Activated naive CD4-positive, alpha-beta T cell treated with anti-CD3 and anti-CD28 coated beads, Interleukin-2, amount 50 U/mL, for 16 hours (primary cell): ENCODE results near the gene ENDOV.

Experiments used
- DNase-seq: peaks from one replicate; pipeline ENCODE4 v3.0.0-alpha.2; 2020

ENDOV gene

DNA sequence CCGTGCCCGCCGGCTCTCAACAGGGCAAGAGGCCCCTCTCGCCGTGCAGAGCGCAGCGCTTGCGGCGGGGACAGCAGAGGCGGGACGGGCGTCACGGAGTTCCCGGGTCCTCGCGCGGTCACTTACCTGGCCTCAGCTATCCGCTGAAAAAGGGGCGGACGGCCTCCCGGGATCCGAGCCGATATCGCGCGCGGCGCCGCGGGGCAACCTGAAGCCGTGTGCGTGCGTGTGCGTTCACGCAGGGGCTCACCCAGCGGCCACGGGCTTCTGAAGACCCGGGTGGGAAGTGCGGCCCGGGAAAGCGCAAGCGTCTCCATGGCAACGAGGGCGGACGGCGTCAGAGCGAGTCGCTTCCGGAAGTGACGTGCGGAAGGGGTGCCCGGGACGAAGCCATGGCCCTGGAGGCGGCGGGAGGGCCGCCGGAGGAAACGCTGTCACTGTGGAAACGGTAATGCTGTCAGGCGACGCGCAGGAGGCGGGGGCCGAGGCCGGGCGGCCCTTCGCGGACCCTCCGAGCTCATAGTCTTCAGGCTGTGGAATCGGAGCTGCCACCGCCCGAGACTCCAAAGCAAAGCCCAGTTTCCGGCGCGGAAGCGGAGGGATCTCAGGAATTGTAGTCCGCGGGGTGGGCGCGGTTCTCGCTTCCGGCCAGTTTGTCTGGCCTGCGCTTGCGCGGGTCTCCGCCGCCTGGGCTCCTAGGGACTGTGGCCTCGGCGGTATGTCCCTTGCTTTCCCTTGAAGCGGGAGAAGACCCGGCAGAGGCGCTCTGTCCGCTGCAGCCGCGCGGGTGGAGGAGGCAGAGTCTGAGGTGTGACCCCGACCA, at the start of gene ENDOV:
Gene ENDOV, plus strand, starts transcription at position 365 of the 823 bp plus-strand sequence. Its CDS starts 28 bp downstream, at position 393.
- peak; percentile 91 for DNase-seq

DNA sequence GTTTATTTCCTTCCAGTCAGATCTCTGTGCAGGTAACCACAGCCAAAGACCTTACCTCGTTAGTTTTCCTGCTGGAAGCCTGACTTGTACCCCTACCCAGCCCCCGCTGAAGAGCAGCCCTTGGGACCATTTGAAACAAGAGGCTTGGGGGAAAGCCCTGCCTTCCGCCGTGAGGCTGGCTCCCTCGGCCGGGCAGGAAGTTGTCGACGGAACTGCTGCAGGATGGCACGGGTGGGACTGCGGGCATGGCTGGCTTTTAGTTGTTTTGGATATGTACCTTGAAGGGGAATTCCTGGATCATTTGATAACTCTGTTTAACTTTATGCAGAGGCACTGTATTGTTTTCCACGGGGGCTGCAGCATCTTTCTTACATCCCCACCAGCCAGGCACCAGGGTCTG, 49.0 kb upstream of the ENDOV start:
- no peak for DNase-seq

- DNase-seq: no peak
Measured at GRCh38 chr17:80367503-80367902, 47.5 kb upstream of the ENDOV start.

- DNase-seq: no peak
Measured at GRCh38 chr17:80371196-80371595, 43.8 kb upstream of the ENDOV start.

- DNase-seq: no peak
Measured at GRCh38 chr17:80372456-80372855, 42.5 kb upstream of the ENDOV start.

DNA sequence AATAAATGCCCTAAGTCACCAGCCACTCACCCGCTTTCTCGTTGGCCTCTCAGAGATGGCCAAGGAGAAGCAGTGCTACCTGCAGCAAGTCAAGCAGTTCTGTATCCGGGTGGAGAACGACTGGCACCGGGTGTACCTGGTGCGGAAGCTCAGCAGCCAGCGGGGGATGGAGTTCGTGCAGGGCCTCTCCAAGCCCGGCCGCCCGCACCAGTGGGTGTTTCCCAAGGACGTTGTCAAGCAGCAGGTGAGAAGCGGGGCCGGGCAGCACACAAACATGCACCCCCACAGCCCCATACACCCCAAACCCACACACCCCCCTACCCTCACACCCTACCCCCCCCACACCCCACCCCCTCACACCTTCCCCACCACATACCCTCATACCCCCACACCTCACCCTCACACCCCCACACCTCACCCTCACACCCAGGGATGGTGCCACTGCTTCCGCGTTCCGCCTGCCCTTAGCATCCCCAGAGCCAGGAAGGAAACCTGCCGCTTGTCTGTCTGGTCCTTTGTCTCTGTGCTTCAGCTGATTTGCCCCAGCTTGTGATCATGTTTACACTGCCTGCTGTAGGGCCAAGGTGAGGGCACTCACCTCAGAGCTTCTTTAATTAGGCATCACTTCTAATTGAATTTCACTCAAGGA, 41.9 kb upstream of the ENDOV start:
- DNase-seq: no peak

GRCh38 chr17:80374039-80374731, 40.8 kb upstream of the ENDOV start:
- no peak for DNase-seq

- no peak for DNase-seq
Measured at GRCh38 chr17:80374732-80375585, 40.0 kb upstream of the ENDOV start.

DNA sequence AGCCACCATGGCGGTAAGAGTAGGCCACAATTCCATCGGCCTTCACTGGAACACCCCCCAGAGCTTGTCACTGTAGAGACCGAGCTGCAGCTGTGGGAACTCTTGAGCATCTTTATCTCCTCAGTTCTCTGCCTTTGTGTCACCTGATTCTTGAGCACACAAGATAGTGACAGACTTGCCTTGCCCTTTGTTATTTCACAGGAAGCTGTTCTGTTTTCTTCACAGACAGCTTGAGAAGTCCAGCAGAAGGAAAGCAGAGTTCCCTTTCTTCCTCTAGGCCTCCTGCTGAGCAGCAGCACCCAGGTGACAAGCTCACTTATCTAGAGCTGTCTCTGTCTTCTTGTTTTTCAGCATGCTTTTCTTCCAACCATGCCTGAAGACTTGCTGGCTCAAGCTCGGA, 38.4 kb upstream of the ENDOV start:
- DNase-seq: no peak

DNA sequence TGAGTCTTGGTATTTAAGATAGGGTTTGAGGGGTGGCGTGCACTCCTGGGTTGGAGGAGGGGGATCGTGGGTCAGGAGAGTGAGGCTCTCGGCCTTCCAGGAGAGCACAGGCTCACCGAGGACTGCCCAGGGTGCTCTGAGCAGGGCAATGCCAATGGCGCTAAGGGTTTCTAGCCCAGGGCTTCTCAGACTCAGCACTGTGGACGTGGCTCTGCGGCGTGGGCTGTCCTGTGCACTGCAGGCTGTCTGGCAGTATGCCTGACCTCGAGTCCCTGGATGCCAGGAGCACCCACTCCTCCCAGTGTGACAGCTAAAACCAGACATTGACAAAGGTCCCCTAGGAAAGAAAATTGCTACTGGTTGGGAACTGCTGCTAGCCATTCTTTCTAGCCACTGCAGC, 37.2 kb upstream of the ENDOV start:
- DNase-seq: no peak

DNA sequence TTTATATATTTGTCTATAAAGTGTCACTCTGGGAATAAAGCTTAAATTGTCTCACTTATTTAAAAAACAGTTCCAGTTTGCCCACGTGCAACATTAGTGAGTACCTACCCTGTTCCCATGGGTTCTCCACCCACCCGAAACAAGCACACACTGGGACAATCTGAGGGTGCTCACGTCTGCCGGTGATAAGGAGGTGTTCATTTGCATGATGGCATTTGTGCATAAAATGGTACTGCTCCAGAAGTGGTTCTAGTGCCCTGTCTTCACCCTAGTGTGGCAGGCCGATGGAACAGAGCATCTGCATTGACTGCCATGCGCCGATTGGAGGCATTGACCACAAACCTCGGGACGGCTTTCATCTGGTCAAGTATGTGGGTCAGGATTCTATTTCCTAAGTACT, 35.6 kb upstream of the ENDOV start:
- no peak for DNase-seq

- no peak for DNase-seq
Measured at GRCh38 chr17:80380068-80380467, 34.9 kb upstream of the ENDOV start.

DNA sequence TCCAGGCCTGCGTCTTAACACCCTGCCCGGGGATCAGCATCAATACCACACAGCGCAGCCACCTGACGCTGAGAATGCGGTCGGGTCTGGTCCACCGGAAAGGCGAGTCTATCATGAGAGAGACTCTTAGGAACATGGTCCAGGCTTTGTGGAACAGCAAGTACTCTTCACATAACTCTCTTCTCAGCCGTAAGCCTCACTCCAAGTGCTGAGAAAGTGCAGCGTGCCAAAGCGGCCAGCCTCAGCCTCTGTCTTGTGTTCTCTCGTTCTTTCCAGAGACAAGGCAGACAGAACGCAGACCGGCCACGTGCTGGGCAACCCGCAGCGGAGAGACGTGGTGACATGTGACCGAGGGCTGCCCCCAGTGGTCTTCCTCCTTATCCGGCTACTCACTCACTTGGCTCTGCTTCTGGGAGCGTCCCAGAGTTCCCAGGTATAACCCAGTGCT, 34.4 kb upstream of the ENDOV start:
- no peak for DNase-seq

DNA sequence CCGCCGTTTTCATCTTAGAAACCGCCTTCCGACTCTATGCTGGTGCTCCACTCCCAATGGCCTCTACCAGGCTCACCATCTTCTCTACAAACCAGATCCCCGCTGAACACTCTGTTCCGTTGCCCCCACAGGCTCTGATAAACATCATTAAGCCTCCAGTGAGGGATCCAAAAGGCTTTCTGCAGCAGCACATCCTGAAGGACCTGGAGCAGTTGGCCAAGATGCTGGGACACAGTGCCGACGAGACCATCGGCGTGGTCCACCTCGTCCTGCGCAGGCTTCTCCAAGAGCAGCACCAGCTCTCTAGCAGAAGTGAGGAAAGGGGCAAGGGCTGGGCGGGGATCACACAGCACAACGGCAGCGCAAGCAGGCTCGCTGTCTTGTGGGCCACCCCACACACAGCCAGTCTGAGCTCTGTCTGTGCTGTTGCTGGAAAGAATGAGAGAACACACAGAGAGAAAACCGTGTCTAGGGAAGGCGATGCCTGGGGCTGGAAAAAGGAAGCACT, 33.5 kb upstream of the ENDOV start:
- DNase-seq: no peak

DNA sequence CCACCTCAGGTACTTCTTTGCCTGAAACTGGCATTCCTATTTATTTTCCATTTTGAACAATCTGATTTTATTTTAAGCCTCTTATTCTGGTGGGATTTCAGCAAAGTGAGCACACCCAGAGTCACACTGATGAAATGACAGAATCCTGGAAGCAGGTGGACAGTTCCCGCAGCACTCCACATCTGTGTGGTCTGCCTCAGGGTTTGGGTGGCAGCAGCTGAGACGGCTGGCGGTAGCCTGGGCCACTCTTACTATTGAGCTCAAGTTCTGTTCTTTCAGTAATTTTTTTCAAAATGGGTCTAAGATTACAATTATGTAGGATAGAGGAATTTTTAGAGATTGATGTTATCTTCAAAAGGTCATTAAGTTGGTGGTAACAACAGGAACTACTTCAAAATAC, 32.5 kb upstream of the ENDOV start:
- no peak for DNase-seq

- no peak for DNase-seq
Measured at GRCh38 chr17:80382956-80383355, 32.0 kb upstream of the ENDOV start.

- no peak for DNase-seq
Measured at GRCh38 chr17:80384078-80384960, 30.6 kb upstream of the ENDOV start.

- no peak for DNase-seq
Measured at GRCh38 chr17:80385046-80385445, 29.9 kb upstream of the ENDOV start.

DNA sequence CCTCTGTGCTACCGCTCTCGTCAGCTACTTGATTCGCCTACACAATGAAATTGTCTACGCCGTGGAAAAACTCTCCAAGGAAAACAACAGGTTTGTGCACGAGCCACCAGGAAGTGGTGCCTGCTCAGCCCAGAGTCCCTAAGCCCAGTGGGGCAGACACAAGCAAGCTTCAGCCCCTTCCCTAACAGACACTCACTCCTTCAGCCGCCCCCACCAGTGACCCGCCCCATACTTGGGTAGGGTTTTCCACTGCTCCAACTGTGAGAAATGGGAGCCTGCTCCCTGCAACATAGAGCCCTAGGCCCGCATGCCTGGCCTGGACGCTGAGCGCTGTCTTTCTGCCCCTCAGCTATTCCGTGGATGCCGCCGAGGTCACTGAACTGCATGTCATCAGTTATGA, 28.6 kb upstream of the ENDOV start:
- no peak for DNase-seq

DNA sequence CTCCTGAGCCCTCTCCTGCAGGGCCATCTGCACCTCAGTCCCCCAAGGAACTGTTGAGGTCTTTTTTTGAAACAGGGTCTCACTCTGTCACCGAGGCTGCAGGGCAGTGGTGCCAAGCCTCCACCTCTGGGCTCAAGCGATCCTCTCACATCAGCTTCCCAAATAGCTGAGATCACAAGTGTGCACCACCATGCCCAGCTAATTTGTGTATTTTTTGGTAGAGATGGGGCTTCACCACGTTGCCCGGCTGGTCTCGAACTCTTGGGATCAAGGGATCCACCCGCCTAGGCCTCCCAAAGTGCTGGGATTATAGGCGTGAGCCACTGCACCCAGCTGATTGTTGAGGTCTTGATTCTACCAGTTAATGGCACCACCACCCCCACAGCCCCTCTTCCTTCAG, 27.9 kb upstream of the ENDOV start:
- no peak for DNase-seq

GRCh38 chr17:80388175-80388574, 26.8 kb upstream of the ENDOV start:
- no peak for DNase-seq

GRCh38 chr17:80388601-80389000, 26.4 kb upstream of the ENDOV start:
- no peak for DNase-seq
